ENCODE results near the gene COMT. TPM values are rescaled to one million over a fixed set of nuclear protein-coding genes. Genes with fewer than 3 reads are reported as not detected.

The COMT gene
- total RNA-seq, 3 donors from 2014 or later (not counting 1 experiment from before 2014, with no cell fraction given) = 37.5 to 56.2 (median 38.2) TPM

DNA sequence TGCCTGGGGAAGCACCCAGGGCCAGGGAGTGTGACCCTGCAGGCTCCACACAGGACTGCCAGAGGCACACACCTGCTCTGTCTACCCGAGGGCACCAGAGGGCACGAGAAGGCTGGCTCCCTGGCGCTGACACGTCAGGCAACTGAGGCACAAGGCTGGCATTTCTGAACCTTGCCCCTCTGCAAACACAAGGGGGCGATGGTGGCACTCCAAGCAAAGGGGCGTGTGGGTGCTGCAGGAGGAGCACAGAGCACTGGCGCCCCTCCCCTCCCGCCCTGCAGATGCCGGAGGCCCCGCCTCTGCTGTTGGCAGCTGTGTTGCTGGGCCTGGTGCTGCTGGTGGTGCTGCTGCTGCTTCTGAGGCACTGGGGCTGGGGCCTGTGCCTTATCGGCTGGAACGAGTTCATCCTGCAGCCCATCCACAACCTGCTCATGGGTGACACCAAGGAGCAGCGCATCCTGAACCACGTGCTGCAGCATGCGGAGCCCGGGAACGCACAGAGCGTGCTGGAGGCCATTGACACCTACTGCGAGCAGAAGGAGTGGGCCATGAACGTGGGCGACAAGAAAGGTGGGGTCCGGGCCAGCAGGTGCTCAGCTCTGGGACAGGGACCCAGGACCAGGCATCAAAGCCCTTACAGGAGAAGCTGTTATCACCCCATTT lies 20.8 kb downstream of the COMT start:
- 85% methylated on average over 22 of the region's 22 CpGs for WGBS (ENCODE audit: insufficient coverage)

DNA sequence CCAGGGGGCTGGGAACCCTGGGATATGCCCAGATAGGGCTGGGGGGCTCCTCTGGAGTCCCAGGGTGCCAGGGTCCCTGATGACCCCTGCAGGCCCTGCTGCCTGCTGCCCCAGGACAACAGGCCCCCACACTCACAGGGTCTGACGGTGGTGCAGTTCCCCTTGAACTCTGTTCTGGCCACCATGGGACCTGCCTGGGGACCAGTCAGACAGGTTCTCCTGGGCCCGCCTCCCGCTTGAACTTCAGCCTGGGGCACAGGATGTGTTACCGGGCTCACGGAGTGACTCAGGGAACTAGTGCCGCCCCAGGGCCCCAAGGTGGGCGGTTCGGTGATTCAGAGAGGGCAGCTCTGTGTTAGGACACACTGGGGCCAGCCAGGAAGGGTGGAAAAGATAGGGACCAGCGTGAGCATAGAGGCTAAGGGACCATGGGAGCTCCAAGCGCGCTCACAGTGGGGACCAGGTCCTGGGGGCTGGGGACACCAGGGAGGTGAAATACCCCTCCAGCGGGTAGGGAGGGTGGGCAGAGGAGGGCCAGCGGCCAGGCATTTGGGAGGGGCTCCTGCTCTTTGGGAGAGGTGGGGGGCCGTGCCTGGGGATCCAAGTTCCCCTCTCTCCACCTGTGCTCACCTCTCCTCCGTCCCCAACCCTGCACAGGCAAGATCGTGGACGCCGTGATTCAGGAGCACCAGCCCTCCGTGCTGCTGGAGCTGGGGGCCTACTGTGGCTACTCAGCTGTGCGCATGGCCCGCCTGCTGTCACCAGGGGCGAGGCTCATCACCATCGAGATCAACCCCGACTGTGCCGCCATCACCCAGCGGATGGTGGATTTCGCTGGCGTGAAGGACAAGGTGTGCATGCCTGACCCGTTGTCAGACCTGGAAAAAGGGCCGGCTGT lies 21.6 kb downstream of the COMT start:
- no peak overlapping the region for H3K27ac ChIP-seq (ENCODE audit: low read length)
- WGBS (ENCODE audit: insufficient coverage) = 92% methylated on average over 28 of the region's 30 CpGs
- Mint-ChIP-seq H3K4me1 (peaks cover 16 to 21% of the 10 kb centered on the region in 2 donors), H3K9me3 (no peaks in the 10 kb centered on the region), H3K27ac (no peak overlapping the region), H3K36me3 (no peaks in the 10 kb centered on the region), H3K27me3 (ENCODE audit: low read depth in 2 of 2) (no peaks in the 10 kb centered on the region), H3K4me3 (no peak overlapping the region)
- no peaks in the 10 kb centered on the region for H3K9me3 ChIP-seq (ENCODE audit: control insufficient read depth, insufficient read depth, low read length)
- peaks cover 26% of the 10 kb centered on the region for H3K36me3 ChIP-seq (ENCODE audit: control insufficient read depth, insufficient read depth, low read length)
- TF ChIP-seq, protein P1, sequence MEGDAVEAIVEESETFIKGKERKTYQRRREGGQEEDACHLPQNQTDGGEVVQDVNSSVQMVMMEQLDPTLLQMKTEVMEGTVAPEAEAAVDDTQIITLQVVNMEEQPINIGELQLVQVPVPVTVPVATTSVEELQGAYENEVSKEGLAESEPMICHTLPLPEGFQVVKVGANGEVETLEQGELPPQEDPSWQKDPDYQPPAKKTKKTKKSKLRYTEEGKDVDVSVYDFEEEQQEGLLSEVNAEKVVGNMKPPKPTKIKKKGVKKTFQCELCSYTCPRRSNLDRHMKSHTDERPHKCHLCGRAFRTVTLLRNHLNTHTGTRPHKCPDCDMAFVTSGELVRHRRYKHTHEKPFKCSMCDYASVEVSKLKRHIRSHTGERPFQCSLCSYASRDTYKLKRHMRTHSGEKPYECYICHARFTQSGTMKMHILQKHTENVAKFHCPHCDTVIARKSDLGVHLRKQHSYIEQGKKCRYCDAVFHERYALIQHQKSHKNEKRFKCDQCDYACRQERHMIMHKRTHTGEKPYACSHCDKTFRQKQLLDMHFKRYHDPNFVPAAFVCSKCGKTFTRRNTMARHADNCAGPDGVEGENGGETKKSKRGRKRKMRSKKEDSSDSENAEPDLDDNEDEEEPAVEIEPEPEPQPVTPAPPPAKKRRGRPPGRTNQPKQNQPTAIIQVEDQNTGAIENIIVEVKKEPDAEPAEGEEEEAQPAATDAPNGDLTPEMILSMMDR (IDR thresholded peaks at IDR 0.05) = no peak
- H3K4me3 ChIP-seq (ENCODE audit: low read length) = no peak overlapping the region
- peaks cover 32% of the 10 kb centered on the region for H3K4me1 ChIP-seq (ENCODE audit: control insufficient read depth, insufficient read depth, low read length)
- no peak for DNase-seq
- intact Hi-C loops (cut with micrococcal nuclease) = no loop called here
- no peak for ATAC-seq
- H3K27me3 ChIP-seq (ENCODE audit: control insufficient read depth, insufficient read depth, low read length) = no peaks in the 10 kb centered on the region

More for the DNA sequence above, 20.8 kb downstream of the COMT start:
- H3K27me3 ChIP-seq (ENCODE audit: control insufficient read depth, insufficient read depth, low read length) = no peaks in the 10 kb centered on the region
- H3K36me3 ChIP-seq (ENCODE audit: control insufficient read depth, insufficient read depth, low read length) = peaks cover 18% of the 10 kb centered on the region
- no peak overlapping the region for H3K4me3 ChIP-seq (ENCODE audit: low read length)
- Mint-ChIP-seq H3K4me1 (peaks cover 16 to 20% of the 10 kb centered on the region in 2 donors), H3K27ac (no peak overlapping the region), H3K27me3 (ENCODE audit: low read depth in 2 of 2) (no peaks in the 10 kb centered on the region), H3K36me3 (no peaks in the 10 kb centered on the region), H3K9me3 (no peaks in the 10 kb centered on the region), H3K4me3 (no peak overlapping the region)
- no peak overlapping the region for H3K27ac ChIP-seq (ENCODE audit: low read length)
- DNase-seq = peak in 1 of 2 donors; percentile 65
- TF ChIP-seq, protein P1 (IDR thresholded peaks at IDR 0.05) = no peak
- peak; percentile 46 to 62 (median 57) for ATAC-seq
- H3K9me3 ChIP-seq (ENCODE audit: control insufficient read depth, insufficient read depth, low read length) = no peaks in the 10 kb centered on the region
- intact Hi-C loops (cut with micrococcal nuclease) = no loop called here
- peaks cover 35% of the 10 kb centered on the region for H3K4me1 ChIP-seq (ENCODE audit: control insufficient read depth, insufficient read depth, low read length)

DNA sequence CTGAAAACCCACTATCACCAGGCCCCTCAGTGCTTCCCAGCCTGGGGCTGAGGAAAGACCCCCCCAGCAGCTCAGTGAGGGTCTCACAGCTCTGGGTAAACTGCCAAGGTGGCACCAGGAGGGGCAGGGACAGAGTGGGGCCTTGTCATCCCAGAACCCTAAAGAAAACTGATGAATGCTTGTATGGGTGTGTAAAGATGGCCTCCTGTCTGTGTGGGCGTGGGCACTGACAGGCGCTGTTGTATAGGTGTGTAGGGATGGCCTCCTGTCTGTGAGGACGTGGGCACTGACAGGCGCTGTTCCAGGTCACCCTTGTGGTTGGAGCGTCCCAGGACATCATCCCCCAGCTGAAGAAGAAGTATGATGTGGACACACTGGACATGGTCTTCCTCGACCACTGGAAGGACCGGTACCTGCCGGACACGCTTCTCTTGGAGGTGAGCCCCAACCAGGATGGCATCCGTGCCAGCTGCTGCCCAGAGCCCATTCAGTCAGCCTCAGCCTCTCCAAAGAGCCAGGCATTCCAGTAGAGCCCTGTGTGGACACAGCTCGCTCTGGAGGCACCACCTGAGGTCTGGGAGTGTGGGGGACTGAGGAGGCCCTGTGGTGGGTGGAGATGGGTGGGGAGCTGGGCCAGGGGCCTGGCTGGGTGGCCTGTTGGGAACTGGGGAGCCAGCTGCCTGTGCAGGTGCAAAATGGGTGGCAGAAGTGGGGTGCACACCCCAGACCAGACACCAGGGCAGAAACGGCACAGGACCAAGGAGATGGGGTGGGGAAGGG lies 22.5 kb downstream of the COMT start:
- no peak for ATAC-seq
- no peaks in the 10 kb centered on the region for H3K36me3 Mint-ChIP-seq
- H3K27ac Mint-ChIP-seq = no peak overlapping the region

More for the DNA sequence above, 22.5 kb downstream of the COMT start:
- Mint-ChIP-seq H3K9me3 (no peaks in the 10 kb centered on the region), H3K4me1 (peaks cover 16 to 21% of the 10 kb centered on the region in 2 donors), H3K4me3 (no peak overlapping the region), H3K27me3 (ENCODE audit: low read depth in 2 of 2) (no peaks in the 10 kb centered on the region)
- WGBS (ENCODE audit: insufficient coverage) = 97% methylated on average over 12 of the region's 12 CpGs
- Histone ChIP-seq H3K9me3 (ENCODE audit: control insufficient read depth, insufficient read depth, low read length) (no peaks in the 10 kb centered on the region), H3K27ac (ENCODE audit: low read length) (no peak overlapping the region), H3K27me3 (ENCODE audit: control insufficient read depth, insufficient read depth, low read length) (no peaks in the 10 kb centered on the region), H3K36me3 (ENCODE audit: control insufficient read depth, insufficient read depth, low read length) (peaks cover 30% of the 10 kb centered on the region), H3K4me1 (ENCODE audit: control insufficient read depth, insufficient read depth, low read length) (peaks cover 32% of the 10 kb centered on the region), H3K4me3 (ENCODE audit: low read length) (no peak overlapping the region)
- intact Hi-C loops (cut with micrococcal nuclease) = no loop called here
- DNase-seq = no peak
- TF ChIP-seq, protein P1 (IDR thresholded peaks at IDR 0.05) = no peak
